Measurements from ENCODE around the gene TMX2. TPM values are rescaled to one million over a fixed set of nuclear protein-coding genes. Genes with fewer than 3 reads are reported as not detected.

The TMX2 gene
- total and polyA plus RNA-seq, 9 of the 15 experiments (the other 6 are each of a cell fraction or from before 2014, with no cell fraction given), result 176 to 433 (median 227) TPM

- TF ChIP-seq ZBTB11 (CRISPR knock-in tag; IDR thresholded peaks at IDR 0.05) (peak in 1 of 3 experiments; percentile 68; a peak in 1 of 6 replicates), NRF1 (conservative IDR thresholded peaks at IDR 0.05 in 1 of 2, IDR thresholded peaks at IDR 0.05 in 1 of 2) (peak; percentile 62 to 66), EP400 (IDR thresholded peaks at IDR 0.05) (peak; percentile 50; the same call in 1 of the 2 replicates), NBN (IDR thresholded peaks at IDR 0.05; ENCODE audit: low read depth) (peak; percentile 47; the same call in 1 of the 2 replicates)
Measured at GRCh38 chr11:57735619-57736298, 23.4 kb downstream of the TMX2 start (continued).
